Nephron progenitor cell (in vitro differentiated cells): ENCODE measurements around the gene RAB3A.

Experiments used
- DNase-seq: peaks from one replicate; pipeline ENCODE4 v3.0.0; 2021
- H3K27ac Mint-ChIP-seq: 2 replicates; pipeline ENCODE4 v1.8.0; 2021; ENCODE audit warnings: mild to moderate bottlenecking, moderate library complexity, mixed read lengths
- H3K27me3 Mint-ChIP-seq: 2 replicates; pipeline ENCODE4 v1.8.0; 2021; ENCODE audit warnings: mild to moderate bottlenecking, low read depth, mixed read lengths; ENCODE audit not compliant: poor library complexity
- H3K36me3 Mint-ChIP-seq: 2 replicates; pipeline ENCODE4 v1.8.0; 2021; ENCODE audit warnings: low read depth, mixed read lengths
- H3K4me1 Mint-ChIP-seq: 2 replicates; pipeline ENCODE4 v1.8.0; 2021; ENCODE audit warnings: mixed read lengths
- H3K4me3 Mint-ChIP-seq: 2 replicates; pipeline ENCODE4 v1.8.0; 2021; ENCODE audit warnings: mild to moderate bottlenecking, moderate library complexity, mixed read lengths
- H3K9me3 Mint-ChIP-seq: 2 replicates; pipeline ENCODE4 v1.8.0; 2021; ENCODE audit warnings: mild to moderate bottlenecking, moderate library complexity, mixed read lengths
- TF ChIP-seq, protein P1 (sequence below): fragments of 200-600 bp; sonication (generic); IDR thresholded peaks from 2 replicates; pipeline ENCODE4 v1.5.0; 2021; ENCODE audit warnings: antibody characterized with exemption

The RAB3A gene

GRCh38 chr19:18173054-18173571 lies 30.7 kb downstream of the RAB3A start:
- Mint-ChIP-seq H3K9me3 (no peaks in the 10 kb centered on the region), H3K27me3 (peaks cover 40% of the 10 kb centered on the region), H3K27ac (no peak overlapping the region), H3K4me3 (no peak overlapping the region), H3K36me3 (peaks cover 29% of the 10 kb centered on the region), H3K4me1 (peaks cover 16% of the 10 kb centered on the region)
- TF ChIP-seq, protein P1, sequence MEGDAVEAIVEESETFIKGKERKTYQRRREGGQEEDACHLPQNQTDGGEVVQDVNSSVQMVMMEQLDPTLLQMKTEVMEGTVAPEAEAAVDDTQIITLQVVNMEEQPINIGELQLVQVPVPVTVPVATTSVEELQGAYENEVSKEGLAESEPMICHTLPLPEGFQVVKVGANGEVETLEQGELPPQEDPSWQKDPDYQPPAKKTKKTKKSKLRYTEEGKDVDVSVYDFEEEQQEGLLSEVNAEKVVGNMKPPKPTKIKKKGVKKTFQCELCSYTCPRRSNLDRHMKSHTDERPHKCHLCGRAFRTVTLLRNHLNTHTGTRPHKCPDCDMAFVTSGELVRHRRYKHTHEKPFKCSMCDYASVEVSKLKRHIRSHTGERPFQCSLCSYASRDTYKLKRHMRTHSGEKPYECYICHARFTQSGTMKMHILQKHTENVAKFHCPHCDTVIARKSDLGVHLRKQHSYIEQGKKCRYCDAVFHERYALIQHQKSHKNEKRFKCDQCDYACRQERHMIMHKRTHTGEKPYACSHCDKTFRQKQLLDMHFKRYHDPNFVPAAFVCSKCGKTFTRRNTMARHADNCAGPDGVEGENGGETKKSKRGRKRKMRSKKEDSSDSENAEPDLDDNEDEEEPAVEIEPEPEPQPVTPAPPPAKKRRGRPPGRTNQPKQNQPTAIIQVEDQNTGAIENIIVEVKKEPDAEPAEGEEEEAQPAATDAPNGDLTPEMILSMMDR, result no peak
- DNase-seq, result no peak

DNA sequence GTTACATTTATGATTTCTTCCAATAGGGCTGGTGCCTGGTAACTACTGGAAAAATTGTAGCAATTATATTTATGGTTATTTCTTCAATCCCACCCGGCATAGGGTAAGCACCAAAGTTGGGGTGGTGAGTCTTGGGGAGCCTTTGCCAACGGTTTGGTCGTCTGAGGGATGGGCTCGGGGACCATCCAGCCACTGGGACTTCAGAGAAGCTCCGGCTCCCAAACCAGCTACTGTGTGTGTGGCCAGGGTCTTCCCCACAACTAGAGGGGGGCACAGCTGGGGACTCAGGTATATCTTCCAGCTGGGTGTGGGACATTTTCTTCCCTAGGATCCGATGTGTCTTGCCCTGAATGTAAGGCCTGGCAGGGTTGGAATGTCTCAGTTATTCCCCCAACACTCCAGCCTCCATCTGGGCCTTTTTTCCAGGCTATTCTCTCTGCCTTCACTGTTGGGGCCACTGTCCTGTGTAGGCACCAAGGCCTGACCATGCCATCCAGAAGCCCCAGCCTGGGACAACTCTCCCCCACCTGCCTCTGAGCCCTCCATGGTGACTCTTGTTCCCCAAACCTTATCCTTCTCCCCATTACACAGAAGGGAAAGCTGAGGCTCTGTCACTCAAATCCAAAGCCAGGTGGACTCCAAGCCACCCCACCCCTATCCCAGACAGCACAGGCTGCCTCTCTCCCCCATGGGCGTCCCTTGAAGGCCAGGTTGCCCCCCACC lies 31.4 kb downstream of the RAB3A start:
- Mint-ChIP-seq H3K36me3 (peaks cover 33% of the 10 kb centered on the region), H3K27ac (no peak overlapping the region), H3K9me3 (no peaks in the 10 kb centered on the region), H3K4me1 (peaks cover 16% of the 10 kb centered on the region), H3K4me3 (no peak overlapping the region), H3K27me3 (peaks cover 38% of the 10 kb centered on the region)
- TF ChIP-seq, protein P1, result no peak
- no peak for DNase-seq

DNA sequence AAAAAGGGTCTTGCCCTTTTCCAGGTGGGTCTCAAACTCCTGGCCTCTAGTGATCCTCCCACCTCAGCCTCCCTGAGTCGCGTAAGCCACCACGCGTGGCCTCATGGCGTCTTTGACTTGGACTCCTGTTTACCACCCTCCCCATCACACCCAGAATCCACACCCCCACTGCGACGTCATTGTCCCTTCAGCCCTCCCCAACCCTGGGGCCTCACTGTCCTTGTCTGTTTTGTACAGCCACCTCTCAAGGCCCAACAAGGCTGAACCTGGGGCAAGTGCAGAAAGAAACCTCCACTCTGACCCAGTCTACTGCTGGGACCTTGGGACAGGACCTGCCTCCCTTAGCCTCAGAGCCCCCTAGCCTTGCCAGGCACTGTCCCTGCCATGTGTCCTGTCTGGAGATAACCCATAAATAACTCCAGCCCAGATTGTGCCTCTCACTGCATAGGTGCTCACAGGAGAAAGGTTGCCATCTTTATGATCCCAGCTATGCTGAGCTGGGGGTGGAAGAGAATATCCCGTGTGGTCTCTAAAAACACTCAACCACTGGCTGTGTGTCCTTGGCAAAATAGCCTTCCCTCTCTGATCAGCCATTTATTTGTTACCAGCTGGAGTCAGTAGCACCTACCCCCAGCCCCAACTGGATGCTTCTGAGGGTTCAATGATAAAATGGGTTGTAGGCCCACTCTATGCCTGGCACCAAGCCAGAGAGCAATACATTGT lies 32.1 kb downstream of the RAB3A start:
- no peak overlapping the region for H3K27ac Mint-ChIP-seq
- peaks cover 16% of the 10 kb centered on the region for H3K4me1 Mint-ChIP-seq
- H3K27me3 Mint-ChIP-seq, result peaks cover 34% of the 10 kb centered on the region
- no peak overlapping the region for H3K4me3 Mint-ChIP-seq
- no peak for DNase-seq
- peaks cover 39% of the 10 kb centered on the region for H3K36me3 Mint-ChIP-seq
- H3K9me3 Mint-ChIP-seq, result no peaks in the 10 kb centered on the region
- TF ChIP-seq, protein P1, result no peak

DNA sequence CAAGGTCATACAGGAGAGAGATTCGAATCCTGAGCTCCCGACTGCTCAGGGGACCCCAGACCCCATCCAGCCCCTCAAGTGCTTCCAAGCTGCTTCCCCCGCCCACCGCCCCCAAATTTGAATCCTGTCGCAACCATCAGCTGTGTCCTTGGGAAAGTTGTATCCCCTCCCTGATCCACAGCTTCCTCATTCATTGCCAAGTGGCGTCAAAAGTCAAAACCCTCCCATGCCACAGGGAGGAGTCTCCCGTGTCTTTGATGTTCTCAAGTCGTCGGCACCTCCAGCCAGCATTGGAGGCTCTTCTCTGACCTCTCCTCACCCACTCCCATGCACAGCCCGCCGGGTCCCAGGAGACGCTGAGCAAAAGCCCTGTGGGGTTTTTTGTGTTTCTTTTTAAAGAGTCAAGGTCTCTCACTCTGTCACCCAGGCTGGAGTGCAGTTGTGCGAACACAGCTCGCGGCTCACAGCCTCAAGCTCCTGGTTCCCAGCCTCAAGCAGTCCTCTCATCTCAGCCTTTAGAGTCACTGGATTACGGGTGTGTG lies 33.1 kb downstream of the RAB3A start:
- H3K27ac Mint-ChIP-seq, result peak overlapping the region; percentile 86
- TF ChIP-seq, protein P1, result no peak
- no peak for DNase-seq
- H3K4me1 Mint-ChIP-seq, result peaks cover 16% of the 10 kb centered on the region
- H3K9me3 Mint-ChIP-seq, result no peaks in the 10 kb centered on the region
- H3K36me3 Mint-ChIP-seq, result peaks cover 49% of the 10 kb centered on the region
- peaks cover 27% of the 10 kb centered on the region for H3K27me3 Mint-ChIP-seq
- no peak overlapping the region for H3K4me3 Mint-ChIP-seq

DNA sequence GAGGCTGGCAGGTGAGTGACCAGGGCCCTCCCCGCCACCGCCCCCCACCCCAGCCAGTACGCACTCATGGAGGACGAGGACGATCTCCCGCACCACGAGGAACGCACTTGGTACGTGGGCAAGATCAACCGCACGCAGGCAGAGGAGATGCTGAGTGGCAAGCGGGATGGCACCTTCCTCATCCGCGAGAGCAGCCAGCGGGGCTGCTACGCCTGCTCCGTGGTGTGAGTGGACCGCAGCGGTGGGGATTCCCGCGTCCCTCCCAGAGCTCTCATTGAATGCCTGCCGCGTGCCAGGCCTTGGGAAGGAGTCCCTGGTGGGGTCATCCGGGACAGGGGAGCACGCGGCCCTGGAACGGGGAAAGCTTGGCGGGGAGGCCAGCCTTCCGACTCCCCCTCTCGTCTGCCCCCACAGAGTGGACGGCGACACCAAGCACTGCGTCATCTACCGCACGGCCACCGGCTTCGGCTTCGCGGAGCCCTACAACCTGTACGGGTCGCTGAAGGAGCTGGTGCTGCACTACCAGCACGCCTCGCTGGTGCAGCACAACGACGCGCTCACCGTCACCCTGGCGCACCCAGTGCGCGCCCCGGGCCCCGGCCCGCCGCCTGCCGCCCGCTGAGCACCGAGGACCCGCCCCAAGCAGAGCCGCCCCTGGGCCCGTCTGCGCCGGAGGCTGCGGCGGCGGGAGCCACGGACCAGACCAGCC lies 35.0 kb downstream of the RAB3A start:
- Mint-ChIP-seq H3K9me3 (no peaks in the 10 kb centered on the region), H3K4me1 (peaks cover 10% of the 10 kb centered on the region), H3K27me3 (peaks cover 9% of the 10 kb centered on the region), H3K27ac (no peak overlapping the region), H3K36me3 (peaks cover 53% of the 10 kb centered on the region), H3K4me3 (no peak overlapping the region)
- DNase-seq, result no peak
- TF ChIP-seq, protein P1, result no peak
